Endometrium (tissue), 2 donors: ENCODE results near the gene LDB2.

Source experiments
- FAIRE-seq: peaks from 2 replicates; lab custom pipeline; 2012; peaks lifted over from hg19 to GRCh38; lab: Jason Lieb, UNC
- donor health status: control.
- donor health status: control.

The LDB2 gene

GRCh38 chr4:16757080-16757521 is 141.3 kb downstream of the LDB2 start:
- FAIRE-seq: no peak

DNA sequence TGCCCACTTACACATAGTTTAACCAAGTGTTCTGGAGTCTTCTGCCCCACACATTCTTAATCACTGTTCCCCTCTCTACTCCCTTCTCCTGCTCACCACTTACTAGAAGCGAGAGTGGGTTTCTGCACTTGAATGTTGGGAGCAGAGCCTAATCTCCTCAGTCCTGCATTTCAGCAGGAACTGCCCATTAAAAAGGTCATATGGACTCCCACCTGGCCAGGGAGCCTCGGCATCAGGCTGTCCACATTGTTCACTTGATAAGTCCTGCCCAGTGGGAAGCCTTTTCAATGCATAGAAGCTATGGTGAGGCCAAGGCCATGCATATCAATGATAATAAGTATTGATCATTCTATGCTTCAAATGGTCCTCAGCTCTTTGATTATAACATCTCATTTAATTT is 144.3 kb downstream of the LDB2 start:
- no peak for FAIRE-seq

- FAIRE-seq: no peak
Measured at GRCh38 chr4:16752150-16752549, 146.3 kb downstream of the LDB2 start.

GRCh38 chr4:16750882-16751642 is 147.4 kb downstream of the LDB2 start:
- FAIRE-seq: no peak

- no peak for FAIRE-seq
Measured at GRCh38 chr4:16750216-16750615, 148.2 kb downstream of the LDB2 start.

DNA sequence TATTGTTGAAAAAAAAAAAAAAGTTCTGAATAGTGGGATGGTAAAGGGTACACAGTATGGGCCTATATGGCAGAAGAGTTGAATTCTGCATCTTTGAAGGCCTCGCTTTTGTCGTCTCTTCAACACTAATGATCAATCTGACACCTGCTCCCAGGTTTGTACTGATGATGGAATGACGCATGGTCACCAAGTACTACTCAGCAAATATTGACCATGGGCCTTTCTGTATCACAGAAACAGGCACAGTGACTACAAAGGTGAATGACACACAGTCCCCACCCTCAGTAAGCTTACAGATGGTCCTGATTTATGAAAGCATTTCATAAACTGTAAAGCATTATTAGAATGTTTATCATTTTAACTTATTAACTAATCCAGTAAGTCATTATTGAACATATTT is 152.6 kb downstream of the LDB2 start:
- no peak for FAIRE-seq

DNA sequence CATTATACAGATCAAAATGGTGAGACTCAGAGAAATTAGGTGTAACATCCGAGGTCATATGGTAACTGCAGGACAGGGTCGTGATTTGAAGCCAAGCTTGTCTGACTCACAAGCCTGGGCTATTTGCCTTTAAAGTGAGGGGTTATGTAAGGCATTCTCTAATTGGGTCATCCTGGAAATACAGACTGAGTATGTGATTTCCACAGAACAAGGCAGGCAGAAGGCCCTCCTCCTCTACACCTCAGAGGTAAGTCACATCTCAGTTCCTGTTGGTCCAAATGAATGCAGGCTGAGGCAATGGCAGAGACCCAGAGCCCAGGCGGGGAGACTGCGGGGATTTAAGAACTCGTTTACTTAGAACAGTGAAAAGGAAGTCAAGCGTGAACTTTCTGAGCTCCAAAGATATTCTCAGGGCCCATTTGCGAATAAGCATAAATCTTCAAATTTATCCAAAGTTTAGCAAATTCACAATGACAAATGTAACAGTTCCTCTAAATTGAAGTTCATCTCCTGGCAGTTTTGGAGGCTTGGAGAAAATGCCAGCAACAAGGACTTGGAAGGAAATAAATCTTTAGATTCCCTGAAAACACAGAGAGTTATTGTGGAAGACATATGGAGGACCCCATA is 153.3 kb downstream of the LDB2 start:
- no peak for FAIRE-seq

- FAIRE-seq: no peak
Measured at GRCh38 chr4:16741287-16741686, 157.2 kb downstream of the LDB2 start.

GRCh38 chr4:16739997-16740624 is 158.3 kb downstream of the LDB2 start:
- no peak for FAIRE-seq

DNA sequence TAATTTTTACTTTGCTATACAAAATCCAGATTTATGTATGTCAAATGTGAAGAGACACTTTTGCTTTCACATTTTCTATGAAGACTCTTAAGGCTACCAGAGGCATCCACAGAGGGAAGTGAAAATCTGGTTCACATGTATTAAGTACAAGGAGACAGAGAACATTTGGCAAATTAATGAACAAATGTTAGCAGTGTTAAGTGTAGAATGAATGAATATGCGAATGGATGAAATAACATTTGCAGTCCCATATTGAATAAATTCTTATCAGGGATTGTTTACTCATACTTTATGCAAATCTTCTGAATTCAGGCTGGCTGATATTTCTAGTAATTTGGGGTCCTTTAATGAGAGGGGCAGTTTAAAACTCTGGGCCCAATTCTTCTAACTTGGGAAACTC is 159.9 kb downstream of the LDB2 start:
- no peak for FAIRE-seq

GRCh38 chr4:16733509-16733908 is 164.9 kb downstream of the LDB2 start:
- FAIRE-seq: no peak

GRCh38 chr4:16732741-16733140 is 165.7 kb downstream of the LDB2 start:
- FAIRE-seq: no peak

GRCh38 chr4:16731776-16732380 is 166.6 kb downstream of the LDB2 start:
- no peak for FAIRE-seq

DNA sequence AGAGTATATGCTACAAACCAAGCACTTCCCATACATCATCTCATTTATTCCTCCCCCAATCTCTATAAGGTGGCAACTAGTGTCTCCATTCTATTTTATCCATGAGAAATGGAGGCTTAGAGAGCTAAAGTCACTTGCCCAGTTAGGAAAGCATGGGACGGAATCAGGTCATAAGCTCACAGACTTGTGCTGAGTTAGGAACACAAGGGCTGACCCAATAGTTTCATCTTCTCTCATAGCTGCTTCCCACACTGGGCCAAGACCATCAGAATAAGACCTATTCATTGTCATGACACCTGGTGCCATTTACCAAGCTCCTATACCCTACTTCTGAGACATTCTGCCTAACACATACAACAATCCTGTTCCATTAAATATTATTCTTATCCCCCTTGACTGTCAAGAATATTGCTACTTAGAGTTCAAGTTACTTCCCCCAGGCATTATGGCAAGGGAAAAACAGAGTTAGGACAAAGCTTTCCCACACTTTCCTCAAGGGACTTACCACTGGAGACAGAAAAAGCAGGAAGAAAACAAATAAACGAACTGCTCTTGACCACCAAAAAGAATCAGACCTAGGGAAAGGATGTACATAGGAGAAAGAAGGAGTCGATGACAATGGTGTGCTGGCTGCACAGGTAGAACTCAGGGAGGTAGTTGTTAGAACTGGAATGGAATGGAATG is 167.8 kb downstream of the LDB2 start:
- FAIRE-seq: no peak

- FAIRE-seq: no peak
Measured at GRCh38 chr4:16729336-16729735, 169.1 kb downstream of the LDB2 start.

DNA sequence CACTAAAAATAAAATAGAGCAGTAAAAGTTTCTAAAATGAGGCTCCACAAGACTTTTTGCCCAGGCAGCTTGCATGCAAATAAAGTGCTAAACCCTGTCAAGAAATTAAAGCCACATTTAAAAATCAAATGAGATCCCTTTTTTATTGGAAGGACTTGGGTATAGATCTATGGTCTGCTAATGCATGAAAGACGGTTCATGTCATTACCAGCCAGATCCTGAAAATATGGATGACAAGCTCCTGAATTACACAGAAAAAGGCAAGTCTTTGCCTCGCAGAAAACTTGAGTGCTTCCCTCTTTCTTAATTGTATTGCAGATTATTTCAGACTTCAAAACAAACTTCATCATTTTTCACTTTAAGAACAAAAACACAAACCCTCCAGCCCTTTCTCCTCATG is 169.6 kb downstream of the LDB2 start:
- no peak for FAIRE-seq

DNA sequence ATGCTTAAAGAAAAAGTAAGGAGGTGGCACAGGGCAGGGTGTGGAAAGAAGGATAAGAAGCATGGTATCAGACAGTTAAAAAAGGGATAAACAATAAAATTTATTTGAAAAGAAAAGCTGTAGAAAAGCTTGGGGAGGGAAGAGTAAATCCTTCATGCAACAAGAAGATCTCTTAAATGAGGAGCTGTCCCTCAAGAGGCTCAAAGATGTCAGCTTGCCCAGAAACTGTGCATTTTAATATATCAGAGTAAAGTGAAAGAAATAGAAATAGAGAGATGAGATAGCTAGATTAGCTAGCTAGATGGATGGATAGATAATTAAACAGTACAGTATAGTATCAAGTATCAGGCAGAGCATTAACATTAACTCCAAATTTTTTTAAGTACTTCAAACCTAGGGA is 170.3 kb downstream of the LDB2 start:
- no peak for FAIRE-seq

- no peak for FAIRE-seq
Measured at GRCh38 chr4:16727218-16727617, 171.2 kb downstream of the LDB2 start.

DNA sequence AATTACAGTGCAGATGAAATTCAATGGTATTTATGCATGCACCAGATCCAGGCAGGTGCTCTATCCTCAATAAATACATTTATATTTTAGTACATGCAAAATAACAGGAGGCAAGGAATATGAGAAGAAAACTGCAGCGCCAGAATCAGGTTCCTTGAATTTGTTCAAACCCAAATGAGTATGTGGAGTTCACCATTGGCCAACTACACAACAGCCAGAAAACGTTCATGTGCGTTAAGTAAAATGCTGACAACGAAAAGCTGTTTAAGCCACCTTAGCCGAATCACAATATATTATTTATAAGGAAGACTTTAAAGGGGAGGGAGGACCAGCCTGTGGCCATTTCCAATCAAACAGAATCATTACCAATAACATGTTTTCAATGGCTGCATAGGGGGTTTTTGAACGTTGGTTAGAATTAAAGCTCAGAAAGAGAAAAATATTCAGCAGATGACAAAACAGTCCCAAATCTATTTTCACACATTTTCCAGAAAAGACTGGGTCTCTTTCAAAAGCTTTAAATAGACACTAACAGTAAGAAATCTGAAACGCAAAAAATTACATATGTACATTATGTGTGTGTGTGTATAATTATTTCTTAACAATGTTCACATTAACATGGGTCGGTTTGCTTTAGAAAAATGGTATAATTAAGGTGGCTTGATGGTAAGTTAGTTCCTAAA is 171.9 kb downstream of the LDB2 start:
- FAIRE-seq: no peak

- no peak for FAIRE-seq
Measured at GRCh38 chr4:16725252-16725651, 173.2 kb downstream of the LDB2 start.

DNA sequence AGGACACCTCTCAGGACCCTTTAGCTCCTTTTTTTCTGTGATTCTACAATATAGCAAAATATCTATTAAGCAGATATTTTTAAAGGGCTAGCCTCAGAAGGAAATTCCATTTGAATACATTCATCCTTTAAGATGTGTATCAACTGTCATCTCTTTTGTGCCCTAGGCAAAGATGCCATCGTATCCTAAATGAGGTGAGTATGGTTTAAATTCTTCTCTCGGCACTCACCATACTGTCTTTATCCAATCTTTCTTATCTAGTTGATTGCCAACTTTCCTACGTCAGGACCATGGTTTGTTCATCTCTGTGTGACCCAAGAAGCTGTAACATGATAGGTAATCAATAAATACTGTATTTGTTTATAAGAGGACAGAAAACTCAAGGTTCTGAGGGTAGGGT is 176.0 kb downstream of the LDB2 start:
- FAIRE-seq: no peak
